GM12892 (cell line): ENCODE results near the gene LAMA1.

Source experiments
- POLR2A ChIP-seq: IDR thresholded peaks from 2 replicates; pipeline ENCODE4 v1.6.1; 2011; ENCODE audit warnings: low read depth, low read length, control low read depth
- POLR2AphosphoS5 ChIP-seq: IDR thresholded peaks from 2 replicates; pipeline ENCODE4 v1.6.1; 2011; ENCODE audit warnings: low read depth, low read length, control low read depth
- TAF1 ChIP-seq: IDR thresholded peaks from 2 replicates; pipeline ENCODE4 v1.6.1; 2011; ENCODE audit warnings: low read depth, mild to moderate bottlenecking, control low read depth, low read length, borderline replicate concordance

GRCh38 chr18:7037470-7037869, 80.1 kb downstream of the LAMA1 start:
- no peak for TF ChIP-seq POLR2A
- no peak for TF ChIP-seq POLR2AphosphoS5
- no peak for TF ChIP-seq TAF1
